H1 (cell line): ENCODE data around the gene NYAP2. TPM values are rescaled to one million over a fixed set of nuclear protein-coding genes. Genes with fewer than 3 reads are reported as not detected.

ENCODE experiments used
- CTCF ChIA-PET: fragments of 300-600 bp; sonication (Branson Sonifier 250); formaldehyde crosslinking; loops from one replicate; lab custom pipeline; 2021; ENCODE audit not compliant: partially characterized antibody; lab: Charles Lee
- POLR2A ChIA-PET: fragments of 300-600 bp; sonication (Branson Sonifier 250); formaldehyde crosslinking; loops from one replicate; lab custom pipeline; 2021; ENCODE audit warnings: inconsistent platforms; ENCODE audit not compliant: partially characterized antibody; lab: Charles Lee
- DNase-seq, 2 experiments: peaks; one replicate each; pipeline versions ENCODE4 v3.0.0 to v3.0.0-alpha.2; 2010 to 2022; ENCODE audit warnings: low spot score in 2 of 2, low read depth in 1 of 2, mixed read lengths in 1 of 2
- FAIRE-seq: peaks from 2 replicates; lab custom pipeline; 2011; peaks lifted over from hg19 to GRCh38; lab: Jason Lieb, UNC
- H2AFZ ChIP-seq: 2 replicates; pipeline ENCODE4 v1.8.1; 2012; ENCODE audit warnings: low read length, inconsistent platforms
- H2AK5ac ChIP-seq: 2 replicates; pipeline ENCODE4 v1.6.1; 2013; ENCODE audit warnings: low read depth, low read length
- H2BK120ac ChIP-seq: replicated peaks from 2 replicates; pipeline ENCODE3; 2013; ENCODE audit warnings: low read depth, low read length, inconsistent platforms
- H2BK12ac ChIP-seq: 2 replicates; pipeline ENCODE4 v1.6.1; 2013; ENCODE audit warnings: low read depth, low read length
- H2BK15ac ChIP-seq: 2 replicates; pipeline ENCODE4 v1.6.1; 2013; ENCODE audit warnings: low read length
- H2BK20ac ChIP-seq: 2 replicates; pipeline ENCODE4 v1.6.1; 2013; ENCODE audit warnings: low read length
- H2BK5ac ChIP-seq: 2 replicates; pipeline ENCODE4 v1.6.1; 2013; ENCODE audit warnings: low read depth, low read length
- H3K14ac ChIP-seq: 2 replicates; pipeline ENCODE4 v1.6.1; 2013; ENCODE audit warnings: inconsistent platforms; ENCODE audit not compliant: insufficient read length
- H3K18ac ChIP-seq: 2 replicates; pipeline ENCODE4 v1.6.1; 2013; ENCODE audit warnings: low read length; ENCODE audit errors: extremely low read depth
- H3K23ac ChIP-seq: 2 replicates; pipeline ENCODE4 v1.6.1; 2013; ENCODE audit warnings: inconsistent platforms; ENCODE audit not compliant: insufficient read length
- H3K23me2 ChIP-seq: 2 replicates; pipeline ENCODE4 v1.6.1; 2013; ENCODE audit warnings: low read depth, low read length
- H3K27ac ChIP-seq: 2 replicates; pipeline ENCODE4 v1.6.1; 2011; ENCODE audit warnings: low read depth, low read length, inconsistent platforms
- H3K27me3 ChIP-seq, 4 experiments: replicated peaks in 1 of 4; 1 replicate in 1 of 4; 2 replicates in 3 of 4; pipeline versions ENCODE4 v1.6.1 to v1.8.1; 2011 to 2013; ENCODE audit warnings: low read length in 3 of 4, mild to moderate bottlenecking in 3 of 4, inconsistent platforms in 2 of 4, mixed read lengths in 2 of 4, moderate library complexity in 1 of 4; ENCODE audit not compliant: control insufficient read depth in 3 of 4, insufficient read depth in 3 of 4; ENCODE audit errors: extremely low read depth in 1 of 4
- H3K36me3 ChIP-seq, 4 experiments: 2 replicates each; pipeline versions ENCODE4 v1.6.1 to v1.8.1; 2011 to 2013; ENCODE audit warnings: mild to moderate bottlenecking in 4 of 4, low read length in 3 of 4, moderate library complexity in 2 of 4, control low read depth in 1 of 4, inconsistent platforms in 1 of 4; ENCODE audit not compliant: insufficient read depth in 4 of 4, control insufficient read depth in 2 of 4
- H3K4ac ChIP-seq: replicated peaks from 2 replicates; pipeline ENCODE3; 2013; ENCODE audit warnings: low read length, low read depth, mixed read lengths, inconsistent platforms; ENCODE audit not compliant: insufficient read length
- H3K4me1 ChIP-seq, 4 experiments: replicated peaks in 1 of 4; 1 replicate in 1 of 4; 2 replicates in 3 of 4; pipeline versions ENCODE4 v1.6.1 to v1.8.1; 2011 to 2013; ENCODE audit warnings: low read length in 3 of 4, inconsistent platforms in 2 of 4, mixed read lengths in 1 of 4; ENCODE audit not compliant: insufficient read depth in 4 of 4, control insufficient read depth in 3 of 4
- H3K4me2 ChIP-seq, 2 experiments: 2 replicates each; pipeline versions ENCODE4 v1.6.1 to v1.8.1; 2011 to 2013; ENCODE audit warnings: low read depth in 2 of 2, low read length in 2 of 2, control low read depth in 1 of 2, inconsistent platforms in 1 of 2, mild to moderate bottlenecking in 1 of 2; ENCODE audit not compliant: insufficient read depth in 1 of 2
- H3K4me3 ChIP-seq, 4 experiments: fragments of 200-600, 300-600 bp in 1 of 4; sonication (generic), shearing (Covaris generic), sonication (Bioruptor Twin) in 1 of 4; 2 replicates each; pipeline versions ENCODE4 v1.5.1 to v1.8.1; 2011 to 2016; ENCODE audit warnings: low read length in 4 of 4, low read depth in 3 of 4, control low read depth in 2 of 4, inconsistent platforms in 2 of 4, mild to moderate bottlenecking in 2 of 4, mixed read lengths in 1 of 4, moderate library complexity in 1 of 4; ENCODE audit not compliant: insufficient read depth in 2 of 4; ENCODE audit errors: extremely low read depth in 1 of 4
- H3K56ac ChIP-seq: replicated peaks from 2 replicates; pipeline ENCODE3; 2013; ENCODE audit warnings: low read depth, mild to moderate bottlenecking, mixed read lengths, low read length, inconsistent platforms; ENCODE audit not compliant: insufficient read length
- H3K79me1 ChIP-seq: 2 replicates; pipeline ENCODE4 v1.6.1; 2013; ENCODE audit warnings: low read depth, low read length, control low read depth
- H3K79me2 ChIP-seq, 2 experiments: 2 replicates each; pipeline versions ENCODE4 v1.6.1 to v1.8.1; 2012 to 2013; ENCODE audit warnings: low read length in 2 of 2, mild to moderate bottlenecking in 2 of 2, inconsistent platforms in 1 of 2; ENCODE audit not compliant: insufficient read depth in 2 of 2, control insufficient read depth in 1 of 2
- H3K9ac ChIP-seq, 4 experiments: replicated peaks in 1 of 4; 1 replicate in 1 of 4; 2 replicates in 3 of 4; pipeline versions ENCODE4 v1.6.1 to v1.8.1; 2011 to 2013; ENCODE audit warnings: low read depth in 3 of 4, low read length in 3 of 4, control low read depth in 2 of 4, mild to moderate bottlenecking in 2 of 4, moderate library complexity in 2 of 4, inconsistent platforms in 1 of 4; ENCODE audit errors: extremely low read depth in 1 of 4
- H3K9me3 ChIP-seq, 2 experiments: 2 replicates each; pipeline versions ENCODE4 v1.6.1 to v1.8.1; 2012 to 2013; ENCODE audit warnings: mild to moderate bottlenecking in 2 of 2, moderate library complexity in 2 of 2, control low read depth in 1 of 2, inconsistent platforms in 1 of 2, low read depth in 1 of 2, low read length in 1 of 2, mixed read lengths in 1 of 2; ENCODE audit not compliant: insufficient read depth in 2 of 2
- H4K20me1 ChIP-seq, 2 experiments: replicated peaks in 1 of 2; 2 replicates each; pipeline versions ENCODE3 to v1.8.1; 2011 to 2013; ENCODE audit warnings: inconsistent platforms in 2 of 2, low read length in 2 of 2, mild to moderate bottlenecking in 1 of 2; ENCODE audit not compliant: insufficient read depth in 2 of 2, control insufficient read depth in 1 of 2
- H4K5ac ChIP-seq: 2 replicates; pipeline ENCODE4 v1.6.1; 2013; ENCODE audit warnings: low read length, low read depth, mixed read lengths, inconsistent platforms; ENCODE audit not compliant: insufficient read length
- H4K8ac ChIP-seq: 2 replicates; pipeline ENCODE4 v1.8.0; 2013; ENCODE audit warnings: mild to moderate bottlenecking, moderate library complexity, low read length, inconsistent platforms; ENCODE audit not compliant: insufficient read depth; ENCODE audit errors: extremely low read depth
- H4K91ac ChIP-seq: replicated peaks from 2 replicates; pipeline ENCODE3; 2013; ENCODE audit warnings: low read length, mixed read lengths, inconsistent platforms; ENCODE audit not compliant: insufficient read length
- EP300 ChIP-seq, 2 experiments: IDR thresholded peaks; 1 replicate in 1 of 2; 2 replicates in 1 of 2; pipeline ENCODE4 v1.6.1; 2011 to 2012; ENCODE audit warnings: low read depth in 2 of 2, low read length in 2 of 2, mild to moderate bottlenecking in 2 of 2, borderline replicate concordance in 1 of 2, inconsistent platforms in 1 of 2, moderate library complexity in 1 of 2
- GTF2F1 ChIP-seq: IDR thresholded peaks from 2 replicates; pipeline ENCODE4 v1.6.1; 2012; ENCODE audit warnings: low read depth, low read length, improper control_type of control experiment, borderline replicate concordance
- HDAC6 ChIP-seq: IDR thresholded peaks from one replicate; pipeline ENCODE4 v1.7.1; 2012; ENCODE audit warnings: low read depth, mild to moderate bottlenecking, inconsistent platforms, low read length, moderate library complexity
- JUN ChIP-seq: IDR thresholded peaks from 2 replicates; pipeline ENCODE4 v1.6.1; 2011; ENCODE audit warnings: low read depth, mild to moderate bottlenecking, improper control_type of control experiment, low read length
- JUND ChIP-seq: IDR thresholded peaks from 2 replicates; pipeline ENCODE4 v1.6.1; 2011; ENCODE audit warnings: mild to moderate bottlenecking, improper control_type of control experiment, low read length
- KDM1A ChIP-seq: fragments of 200-600, 300-600 bp; sonication (generic); IDR thresholded peaks from 2 replicates; pipeline ENCODE4 v1.7.1; 2016; ENCODE audit warnings: mild to moderate bottlenecking, low read length, borderline replicate concordance
- KDM4A ChIP-seq: IDR thresholded peaks from one replicate; pipeline ENCODE4 v1.7.1; 2012; ENCODE audit warnings: low read depth, mild to moderate bottlenecking, moderate library complexity, low read length, inconsistent platforms; ENCODE audit not compliant: severe bottlenecking
- NANOG ChIP-seq: IDR thresholded peaks from 2 replicates; pipeline ENCODE4 v1.6.1; 2011; ENCODE audit warnings: low read length, low read depth, mild to moderate bottlenecking, inconsistent platforms; ENCODE audit not compliant: insufficient read depth, poor library complexity, severe bottlenecking
- RAD21 ChIP-seq, 2 experiments: IDR thresholded peaks in 1 of 2; conservative IDR thresholded peaks in 1 of 2; 2 replicates each; pipeline ENCODE4 v1.6.1; 2011; ENCODE audit warnings: low read depth in 2 of 2, low read length in 2 of 2, improper control_type of control experiment in 1 of 2, inconsistent platforms in 1 of 2, mild to moderate bottlenecking in 1 of 2, moderate library complexity in 1 of 2
- RFX5 ChIP-seq: IDR thresholded peaks from 2 replicates; pipeline ENCODE4 v1.6.1; 2011; ENCODE audit warnings: low read depth, low read length, improper control_type of control experiment, borderline replicate concordance
- SIRT6 ChIP-seq: IDR thresholded peaks from one replicate; pipeline ENCODE4 v1.7.1; 2012; ENCODE audit warnings: low read length, inconsistent platforms
- SP1 ChIP-seq: IDR thresholded peaks from 2 replicates; pipeline ENCODE4 v1.6.1; 2011; ENCODE audit warnings: low read depth, low read length
- SP4 ChIP-seq: IDR thresholded peaks from 2 replicates; pipeline ENCODE4 v1.6.1; 2012; ENCODE audit warnings: low read length, inconsistent platforms
- SRF ChIP-seq: IDR thresholded peaks from 2 replicates; pipeline ENCODE4 v1.6.1; 2011; ENCODE audit warnings: mild to moderate bottlenecking, low read depth, low read length, moderate library complexity
- TAF7 ChIP-seq: optimal IDR thresholded peaks from 2 replicates; pipeline ENCODE3; 2011; ENCODE audit warnings: low read depth, mild to moderate bottlenecking, inconsistent platforms, low read length, moderate library complexity, borderline replicate concordance
- WGBS, 2 experiments: shearing (Covaris generic) in 1 of 2; methylation state at CpG; one replicate each; pipeline versions ENCODE4 v1.1.6 to v1.1.7; 2013 to 2015; ENCODE audit warnings: low lambda C conversion rate in 2 of 2, mixed read lengths in 2 of 2, inconsistent platforms in 1 of 2, low coverage in 1 of 2, missing lambda C conversion rate in 1 of 2; ENCODE audit not compliant: insufficient replicate concordance in 2 of 2, insufficient coverage in 1 of 2, insufficient read length in 1 of 2; ENCODE audit errors: extremely low coverage in 1 of 2, missing lambda C conversion rate in 1 of 2; 5-methylcytosine and 5-hydroxymethylcytosine counted together
- polyA plus RNA-seq, 7 experiments: library from polyadenylated mRNA; depleted of rRNA in 3 of 7; stranded (reverse) in 5 of 7; unstranded in 2 of 7; fragments of >200 nt in 5 of 7; fragments of 200-250 nt in 2 of 7; gene quantifications; 1 replicate in 5 of 7; 2 replicates in 1 of 7; 4 replicates in 1 of 7; pipeline versions ENCODE4 v1.2.1 to v1.2.3, GENCODE V29; 2011 to 2013; ENCODE audit warnings: missing spikeins in 2 of 7, mixed read lengths in 2 of 7
- total RNA-seq: library from RNA; stranded (reverse); fragmentation: NEBNext Ultra II Directional; extraction: Animal tissue kit (Norgen Biotek cat#: 25700); gene quantifications from 2 replicates; pipeline ENCODE4 v1.2.1, GENCODE V29; 2021

NYAP2 gene
- total and polyA plus RNA-seq, 2 of the 8 experiments (the other 6 are each of a cell fraction or from before 2014, with no cell fraction given), result not detected

GRCh38 chr2:225600865-225601264, 201.4 kb downstream of the NYAP2 start:
- Histone ChIP-seq H3K4ac (no peak overlapping the region), H3K9me3 (no peaks in the 10 kb centered on the region), H3K23me2 (no peaks in the 10 kb centered on the region), H4K91ac (no peak overlapping the region), H3K27me3 (no peaks in the 10 kb centered on the region), H3K4me1 (no peaks in the 10 kb centered on the region), H2BK5ac (no peak overlapping the region), H3K14ac (no peak overlapping the region), H3K4me2 (no peak overlapping the region), H3K79me1 (no peaks in the 10 kb centered on the region), H4K20me1 (no peaks in the 10 kb centered on the region), H2AK5ac (no peak overlapping the region), H3K9ac (no peak overlapping the region), H2BK120ac (no peak overlapping the region), H4K5ac (no peak overlapping the region), H3K36me3 (no peaks in the 10 kb centered on the region), H3K27ac (no peak overlapping the region), H3K56ac (no peak overlapping the region), H2AFZ (no peak overlapping the region), H3K4me3 (no peak overlapping the region), H3K18ac (no peak overlapping the region), H2BK12ac (no peak overlapping the region), H2BK20ac (no peak overlapping the region), H3K79me2 (no peaks in the 10 kb centered on the region), H4K8ac (no peak overlapping the region), H2BK15ac (no peak overlapping the region), H3K23ac (no peak overlapping the region)
- no peak for FAIRE-seq
- DNase-seq, result no peak
- WGBS, 2 experiments, result 98% methylated on average over 4 of the region's 4 CpGs; no CpG with 5 or more reads in 1 of the 2 experiments
- POLR2A ChIA-PET, result no interaction called here
- CTCF ChIA-PET, result interaction anchor here (0.8 kb wide), 1 partner anchor 317 kb away, joined by 3 read pairs; no protein-coding TSS in a partner anchor
- no peak for TF ChIP-seq SRF
- no peak for TF ChIP-seq RFX5
- TF ChIP-seq KDM4A, result no peak
- TF ChIP-seq GTF2F1, result no peak
- no peak for TF ChIP-seq RAD21 (IDR thresholded peaks at IDR 0.05 in 1 of 2, conservative IDR thresholded peaks at IDR 0.05 in 1 of 2; ENCODE audit: low read depth in 2 of 2, low read length in 2 of 2)
- no peak for TF ChIP-seq EP300 (IDR thresholded peaks at IDR 0.05; ENCODE audit: borderline replicate concordance in 1 of 2, low read depth in 2 of 2, low read length in 2 of 2)
- TF ChIP-seq JUN, result no peak
- no peak for TF ChIP-seq KDM1A
- no peak for TF ChIP-seq SIRT6
- TF ChIP-seq SP4, result no peak
- no peak for TF ChIP-seq SP1
- TF ChIP-seq TAF7, result no peak
- no peak for TF ChIP-seq JUND
- no peak for TF ChIP-seq NANOG
- no peak for TF ChIP-seq HDAC6
